ENCODE data around the gene TNPO2.

The TNPO2 gene

DNA sequence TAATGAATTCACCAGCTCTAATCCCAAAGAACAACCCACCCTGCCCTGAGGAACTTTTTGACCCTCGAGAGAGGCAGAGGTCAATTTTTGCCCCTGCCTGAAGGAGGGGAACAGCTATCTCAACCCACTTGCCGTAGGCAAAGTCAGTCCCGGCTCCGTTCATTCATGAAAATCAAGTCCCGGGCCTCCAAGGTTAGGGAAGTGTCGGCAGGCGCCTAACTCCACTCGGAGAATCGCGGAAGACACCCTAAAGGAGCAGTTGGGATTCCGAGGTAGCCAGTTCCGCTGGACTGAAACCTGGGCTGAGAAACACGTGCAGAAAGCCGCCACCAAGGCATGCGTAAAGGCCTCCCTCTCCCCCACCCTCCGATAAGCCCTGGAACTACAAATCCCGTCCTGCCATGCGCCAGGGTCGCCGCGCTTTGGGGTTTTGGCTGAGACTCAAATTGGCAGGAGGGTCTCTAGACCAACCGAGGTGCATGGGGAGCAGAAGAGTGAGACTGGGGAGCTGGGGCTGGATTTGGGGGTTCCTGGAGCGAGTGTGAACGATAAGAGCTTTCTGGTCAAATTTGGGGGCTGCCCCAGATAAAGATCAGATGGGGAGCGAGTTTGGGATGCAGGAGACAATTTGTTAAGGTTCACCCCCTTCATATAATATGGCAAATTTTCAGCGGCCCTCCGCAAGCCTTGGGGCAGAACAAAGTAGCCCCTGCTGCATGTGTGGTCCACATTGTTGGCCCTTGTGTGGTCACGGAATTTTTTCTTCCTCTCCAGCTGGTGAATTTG is at the start of gene TNPO2:
TNPO2 (minus strand) TSS at position 292 of the 786 bp plus-strand sequence. CDS start 2,955 bp downstream, outside the sequence.
- peak in 56 of 58 donors; percentile 4 to 73 (median 46) for DNase-seq

DNA sequence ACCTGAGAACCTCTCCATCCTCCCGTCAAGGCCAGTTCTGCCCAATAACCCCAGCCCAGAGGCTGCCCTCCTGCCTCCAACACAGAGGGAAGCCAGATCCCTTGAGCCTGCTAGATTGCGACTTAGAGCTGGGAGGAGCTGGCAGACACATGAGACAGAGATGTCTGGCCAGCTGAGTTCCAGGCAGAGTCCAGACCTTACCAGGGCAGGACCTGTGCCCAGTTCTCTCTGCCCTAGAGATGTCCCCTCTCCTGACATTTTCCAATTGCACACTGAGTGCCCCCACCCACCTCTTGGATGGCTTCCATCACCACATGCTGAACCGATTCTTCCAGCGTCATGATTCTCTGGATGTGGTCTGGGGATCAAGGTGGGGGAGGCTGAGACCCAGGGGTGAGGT is 48.6 kb upstream of the TNPO2 start:
- DNase-seq = no peak

DNA sequence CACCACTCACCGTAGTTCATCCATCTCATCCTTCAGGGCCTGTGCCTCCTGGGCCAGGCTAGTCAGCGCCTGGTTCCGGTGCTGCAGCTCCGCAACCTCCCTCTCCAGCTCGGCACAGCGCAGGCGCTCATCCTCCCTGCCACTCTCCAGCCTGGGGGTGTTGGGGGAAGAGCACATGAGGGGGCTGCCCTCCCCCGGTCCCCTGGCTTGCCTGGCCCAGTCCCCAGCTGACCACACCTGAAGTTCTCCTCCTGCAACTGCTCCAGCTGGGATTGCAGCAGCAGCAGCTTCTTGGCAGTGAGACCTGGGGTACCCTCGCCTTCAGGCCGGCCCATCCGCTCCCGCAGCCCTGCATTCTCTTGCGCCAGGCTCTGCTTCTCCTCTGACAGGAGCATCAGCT is 47.2 kb upstream of the TNPO2 start:
- DNase-seq = no peak

DNA sequence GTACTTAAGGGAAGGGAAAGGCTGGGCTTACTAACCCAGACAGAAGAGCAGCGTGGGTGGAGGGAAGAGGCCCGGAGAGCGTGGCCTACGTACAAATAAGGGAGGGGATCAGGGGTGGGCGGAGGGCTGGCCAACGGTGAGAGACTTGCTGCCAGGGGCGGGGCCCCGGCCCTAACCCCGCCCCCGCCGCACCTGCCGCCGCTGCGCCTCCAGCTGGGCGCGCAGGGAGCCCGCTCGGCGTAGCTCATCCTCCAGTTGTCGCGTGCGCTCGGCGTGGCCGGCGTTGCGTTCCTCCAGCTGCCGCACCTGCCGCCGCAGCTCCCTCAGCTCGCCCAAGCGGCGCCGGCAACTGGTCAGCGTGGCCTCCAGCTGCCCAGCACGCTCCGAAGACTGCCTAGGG is 46.0 kb upstream of the TNPO2 start:
- DNase-seq = no peak

DNA sequence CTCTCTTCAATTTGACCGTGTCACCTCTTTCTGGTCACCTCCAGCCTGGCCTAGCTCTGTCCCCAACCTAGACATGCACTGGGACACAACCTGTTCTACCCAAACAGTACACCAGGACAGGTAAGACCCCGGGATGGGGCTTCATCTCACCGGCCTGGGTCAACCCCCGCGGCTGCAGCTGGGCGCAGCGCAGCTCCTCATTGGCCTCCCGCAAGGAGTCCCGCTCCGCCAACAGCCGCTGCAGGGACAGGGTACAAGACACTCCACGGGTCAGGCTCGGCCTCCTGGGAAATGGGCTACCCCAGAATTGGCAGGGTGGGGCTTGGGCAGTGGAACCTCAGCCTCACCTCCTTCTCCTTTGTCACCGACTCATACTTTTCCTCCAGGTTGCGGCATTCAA is 43.9 kb upstream of the TNPO2 start:
- DNase-seq = no peak

DNA sequence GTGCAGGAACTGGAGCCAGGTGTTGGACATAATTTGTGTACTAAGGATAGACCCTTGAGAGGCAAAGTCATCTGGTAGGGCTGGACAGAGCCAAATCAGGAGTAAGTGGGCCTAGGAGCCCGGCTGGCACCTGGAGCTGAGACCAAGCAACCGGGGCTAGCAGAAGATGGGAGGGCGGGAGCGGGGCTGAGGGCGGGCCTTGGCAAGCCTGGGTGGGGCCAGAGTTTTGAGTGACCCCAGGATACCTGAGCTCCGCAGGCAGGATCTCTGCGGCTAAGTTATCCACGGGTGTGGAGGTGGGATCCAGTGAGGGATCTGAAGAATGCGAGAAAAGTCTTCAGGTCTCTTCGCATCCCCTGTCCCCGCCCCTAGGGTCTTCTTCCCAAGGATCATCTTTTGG is 43.4 kb upstream of the TNPO2 start:
- DNase-seq = no peak

DNA sequence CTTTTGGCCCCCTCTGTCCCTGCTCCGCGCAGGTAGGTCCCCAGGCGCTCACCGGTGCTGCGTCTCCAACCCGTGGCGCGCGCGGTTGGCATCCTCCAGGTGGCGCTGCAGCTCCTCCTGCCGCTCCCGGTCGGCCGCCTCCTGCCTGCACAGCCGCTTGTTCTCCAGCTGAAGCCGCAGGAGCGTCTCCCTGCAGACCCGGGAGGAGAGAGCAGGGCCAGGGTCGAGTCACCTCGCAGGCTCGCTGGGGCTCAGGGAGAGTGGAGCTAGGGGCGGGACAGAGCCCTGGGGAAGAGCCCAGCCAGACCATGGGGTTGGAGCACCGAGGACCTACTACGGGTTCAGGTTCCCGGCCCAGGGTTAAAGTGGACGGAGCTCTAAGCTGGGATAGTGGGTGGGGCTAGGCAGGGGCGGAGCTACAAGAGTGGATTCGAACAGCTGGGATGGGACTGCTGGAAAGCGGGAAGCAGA is 42.4 kb upstream of the TNPO2 start:
- peak in 42 of 58 donors; percentile 14 to 85 (median 56) for DNase-seq

DNA sequence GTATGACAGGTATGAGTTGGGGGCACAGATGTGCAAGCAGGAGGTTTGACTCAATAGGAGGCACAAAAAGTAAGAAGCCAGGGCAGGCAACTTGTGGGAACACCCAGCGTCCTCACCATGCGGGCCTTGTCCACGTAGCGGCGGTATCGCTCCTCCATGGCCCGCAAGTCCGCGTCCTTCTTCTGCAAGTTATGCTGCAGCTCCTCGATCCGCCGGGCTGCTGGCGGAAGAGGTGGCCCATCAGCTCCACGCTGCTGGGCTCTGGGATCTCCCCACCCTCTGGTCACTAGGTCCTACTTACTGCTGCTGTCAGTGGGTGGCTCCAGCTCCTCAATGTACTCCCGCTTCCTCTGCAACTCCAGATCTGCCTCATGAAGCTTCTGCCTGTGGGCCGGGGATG is 41.0 kb upstream of the TNPO2 start:
- no peak for DNase-seq

DNA sequence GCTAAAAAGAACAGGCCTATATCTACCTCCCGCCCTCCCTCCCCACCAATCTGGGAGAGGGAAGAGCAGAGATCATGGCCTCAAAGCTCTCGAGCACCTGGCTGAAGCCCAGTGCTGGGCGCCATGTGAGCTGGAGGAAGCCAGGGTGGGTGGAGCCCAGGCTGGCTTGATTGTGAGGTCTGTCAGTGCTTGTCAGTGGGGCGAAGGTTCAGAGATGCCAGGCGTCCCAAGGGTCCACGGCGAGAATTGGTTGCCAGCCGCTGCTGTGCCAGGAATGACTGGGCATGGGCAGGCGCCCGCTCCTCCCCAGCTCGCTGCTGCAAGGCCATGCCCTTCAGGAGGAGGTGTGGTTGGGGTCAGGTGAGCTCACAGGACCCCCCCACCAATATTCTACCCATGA is 39.4 kb upstream of the TNPO2 start:
- no peak for DNase-seq

DNA sequence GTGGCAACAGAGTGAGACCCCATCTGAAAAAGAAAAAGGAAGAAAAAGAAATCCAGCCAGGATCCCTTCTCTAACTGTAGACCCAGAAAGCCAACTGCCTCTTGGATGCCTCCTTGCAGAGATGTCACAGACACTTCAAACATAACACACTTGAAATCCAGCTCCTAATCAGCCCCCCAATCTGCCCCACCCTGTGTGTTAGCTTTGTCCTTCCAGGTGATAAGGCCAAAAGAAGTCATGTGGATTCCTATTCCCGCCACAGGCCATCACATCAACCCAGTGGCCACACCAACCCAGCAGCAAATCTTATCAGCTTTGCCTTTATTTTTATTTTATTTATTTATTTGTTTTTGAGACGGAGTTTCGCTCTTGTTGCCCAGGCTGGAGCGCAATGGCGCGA is 36.0 kb upstream of the TNPO2 start:
- no peak for DNase-seq

DNA sequence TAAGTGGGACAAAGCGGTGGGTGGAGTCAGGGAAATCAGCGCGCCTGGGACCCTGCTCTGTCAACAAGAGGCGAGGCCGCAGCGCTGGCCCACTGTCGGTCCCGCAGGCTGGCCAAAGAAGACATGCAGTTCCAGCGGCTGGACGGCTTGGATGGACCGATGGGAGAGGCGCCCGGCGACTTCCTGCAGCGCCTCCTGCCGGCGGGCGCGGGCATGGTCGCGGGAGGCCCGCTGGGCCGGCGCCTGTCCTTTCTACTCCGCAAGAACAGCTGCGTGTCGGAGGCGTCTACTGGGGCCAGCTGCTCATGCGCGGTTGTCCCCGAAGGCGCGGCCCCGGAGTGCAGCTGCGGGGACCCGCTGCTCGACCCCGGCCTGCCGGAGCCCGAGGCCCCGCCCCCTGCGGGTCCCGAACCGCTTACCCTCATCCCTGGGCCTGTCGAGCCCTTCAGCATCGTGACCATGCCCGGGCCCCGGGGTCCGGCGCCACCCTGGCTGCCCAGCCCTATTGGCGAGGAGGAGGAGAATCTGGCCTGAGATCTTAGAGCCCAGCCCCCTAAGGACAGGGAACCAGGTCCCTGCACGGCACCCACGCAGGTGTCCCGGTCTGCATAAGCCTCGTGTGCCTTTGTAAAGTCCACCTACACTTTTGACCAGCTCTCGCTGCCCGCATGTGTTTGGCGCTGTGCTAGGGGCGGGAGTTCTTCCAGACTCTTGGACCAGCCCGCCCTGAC is 34.0 kb upstream of the TNPO2 start:
- DNase-seq = peak in 52 of 58 donors; percentile 4 to 62 (median 38)

DNA sequence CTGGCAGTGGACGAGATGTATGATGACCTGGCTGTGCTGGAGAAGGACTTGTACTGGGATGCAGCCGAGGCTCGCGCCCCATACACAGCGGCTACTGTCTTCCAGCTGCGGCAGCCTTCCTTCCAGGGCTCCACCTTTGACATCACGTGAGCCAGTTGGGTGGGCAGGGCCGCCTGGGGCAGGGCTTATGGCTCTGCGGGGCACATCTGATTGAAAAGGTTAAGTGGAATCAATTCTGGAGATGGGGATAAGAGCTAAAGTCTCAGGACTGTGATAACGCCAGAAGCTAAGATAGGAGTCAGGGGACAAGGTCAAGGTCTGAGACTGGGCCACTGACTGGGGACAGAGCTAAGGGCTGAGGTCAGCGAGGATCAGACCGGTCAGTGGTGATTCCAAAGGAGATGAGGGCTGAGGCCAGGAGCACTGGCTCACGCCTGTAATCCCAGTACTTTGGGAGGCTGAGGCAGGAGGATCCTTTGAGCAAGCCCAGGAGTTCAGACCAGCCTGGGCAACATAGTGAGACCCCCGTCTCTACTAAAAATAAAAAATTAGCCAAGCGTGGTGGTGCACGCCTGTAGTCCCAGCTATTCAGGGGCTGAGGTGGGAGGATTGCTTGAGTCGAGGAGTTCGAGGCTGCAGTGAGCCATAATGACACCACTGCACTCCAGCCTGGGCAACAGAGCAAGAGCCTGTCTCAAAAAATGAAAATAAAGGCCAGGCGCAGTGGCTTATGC is 32.6 kb upstream of the TNPO2 start:
- DNase-seq = no peak

DNA sequence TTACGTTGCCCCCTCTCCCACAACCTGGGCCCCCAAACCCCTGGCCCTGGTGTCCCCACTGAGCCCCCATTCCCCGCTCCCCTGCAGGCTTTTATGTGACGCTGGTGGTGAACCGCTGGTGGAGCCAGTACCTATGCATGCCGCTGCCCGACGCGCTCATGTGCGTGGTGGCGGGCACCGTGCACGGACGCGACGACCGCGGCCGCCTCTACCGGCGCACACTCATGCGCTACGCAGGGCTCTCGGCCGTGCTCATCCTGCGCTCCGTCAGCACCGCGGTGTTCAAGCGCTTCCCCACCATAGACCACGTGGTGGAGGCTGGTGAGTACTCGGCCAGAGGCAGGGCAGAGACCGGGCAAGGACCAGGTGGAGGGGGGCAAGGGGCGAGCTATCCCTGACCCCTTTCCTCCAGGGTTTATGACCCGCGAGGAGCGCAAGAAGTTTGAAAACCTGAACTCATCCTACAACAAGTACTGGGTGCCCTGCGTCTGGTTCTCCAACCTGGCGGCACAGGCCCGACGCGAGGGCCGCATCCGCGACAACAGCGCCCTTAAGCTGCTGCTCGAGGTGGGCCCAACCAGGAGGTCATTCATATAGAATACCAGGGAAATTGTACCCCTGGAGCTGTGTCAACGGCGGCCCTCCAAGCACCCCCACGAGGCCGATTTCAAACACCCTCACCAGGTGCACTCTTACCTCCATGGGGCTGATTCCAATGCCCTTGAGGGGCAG is 30.9 kb upstream of the TNPO2 start:
- DNase-seq = no peak

DNA sequence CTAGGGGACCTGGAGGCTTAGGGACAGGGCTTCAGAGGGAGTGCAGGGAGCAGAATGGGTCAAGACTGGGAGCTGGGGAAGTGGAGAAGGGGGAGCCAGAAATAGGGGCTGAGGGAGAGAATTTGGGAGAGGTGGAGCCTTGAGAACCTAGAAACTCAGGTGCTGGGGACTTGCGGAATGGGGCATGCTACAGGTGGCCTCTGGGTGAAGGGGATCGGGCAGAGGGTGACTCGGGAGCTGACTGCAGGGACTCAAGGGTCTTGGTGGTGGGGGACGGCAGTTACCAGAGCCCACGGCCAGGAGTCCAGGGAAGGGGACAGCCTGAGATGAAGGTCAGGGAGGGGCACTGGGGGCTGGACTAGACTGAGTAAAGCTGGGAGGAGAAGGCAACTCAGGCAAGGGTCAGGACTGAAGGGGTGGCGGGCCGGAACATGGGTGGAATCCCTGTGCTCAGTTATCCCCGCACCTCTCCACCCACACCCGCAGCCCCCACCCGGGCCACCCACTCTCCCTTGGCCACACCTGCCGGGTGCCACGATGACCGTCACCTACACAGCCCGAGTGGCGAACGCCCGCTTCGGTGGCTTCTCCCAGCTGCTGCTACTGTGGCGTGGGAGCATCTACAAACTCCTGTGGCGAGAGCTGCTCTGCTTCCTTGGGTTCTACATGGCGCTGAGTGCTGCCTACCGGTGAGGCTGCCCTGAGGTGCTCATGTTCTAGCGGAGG is 28.5 kb upstream of the TNPO2 start:
- no peak for DNase-seq

DNA sequence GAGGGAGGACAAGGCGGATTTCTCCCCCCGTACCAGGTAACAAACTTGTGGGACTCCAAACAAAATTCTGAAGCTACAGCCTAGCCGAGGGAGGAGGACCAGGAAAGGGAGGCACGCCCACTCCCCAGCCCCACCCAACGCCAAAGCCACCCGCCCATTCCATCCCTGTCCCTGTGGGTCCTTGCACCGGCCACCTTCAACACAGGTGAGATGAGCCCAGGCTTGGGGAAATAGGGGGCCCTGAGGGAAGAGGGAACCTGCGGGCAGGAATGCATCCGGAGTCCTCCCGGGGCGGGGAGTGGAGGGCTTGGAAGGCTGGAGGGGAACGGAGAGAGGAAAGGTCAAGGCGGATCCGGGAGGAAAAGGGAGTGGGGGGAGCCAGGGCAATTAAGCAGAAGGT is 27.9 kb upstream of the TNPO2 start, which contains the start of gene BEST2:
BEST2 (plus strand) TSS at position 157 of the 400 bp plus-strand sequence. CDS start 802 bp downstream, outside the sequence.
- DNase-seq = no peak

DNA sequence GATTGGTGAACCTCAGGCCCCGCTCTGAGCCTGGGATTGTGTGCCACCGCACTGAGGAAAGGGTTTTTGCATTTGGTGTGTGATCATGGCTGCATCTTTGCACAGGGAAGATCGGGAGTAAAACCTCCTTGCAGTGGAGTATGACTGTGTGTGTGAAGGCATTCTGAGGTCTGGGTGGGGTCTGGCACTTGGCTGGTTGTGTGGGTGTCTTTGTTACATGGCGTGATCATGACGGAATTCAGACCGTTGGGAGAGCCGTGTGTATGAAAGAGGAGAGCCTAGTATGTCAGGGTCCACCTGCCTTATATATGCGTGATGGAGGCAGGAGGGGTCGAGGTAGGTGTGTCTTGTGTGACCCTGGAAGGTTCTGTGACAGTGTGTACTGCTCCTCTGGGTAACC is 27.1 kb upstream of the TNPO2 start:
- no peak for DNase-seq

DNA sequence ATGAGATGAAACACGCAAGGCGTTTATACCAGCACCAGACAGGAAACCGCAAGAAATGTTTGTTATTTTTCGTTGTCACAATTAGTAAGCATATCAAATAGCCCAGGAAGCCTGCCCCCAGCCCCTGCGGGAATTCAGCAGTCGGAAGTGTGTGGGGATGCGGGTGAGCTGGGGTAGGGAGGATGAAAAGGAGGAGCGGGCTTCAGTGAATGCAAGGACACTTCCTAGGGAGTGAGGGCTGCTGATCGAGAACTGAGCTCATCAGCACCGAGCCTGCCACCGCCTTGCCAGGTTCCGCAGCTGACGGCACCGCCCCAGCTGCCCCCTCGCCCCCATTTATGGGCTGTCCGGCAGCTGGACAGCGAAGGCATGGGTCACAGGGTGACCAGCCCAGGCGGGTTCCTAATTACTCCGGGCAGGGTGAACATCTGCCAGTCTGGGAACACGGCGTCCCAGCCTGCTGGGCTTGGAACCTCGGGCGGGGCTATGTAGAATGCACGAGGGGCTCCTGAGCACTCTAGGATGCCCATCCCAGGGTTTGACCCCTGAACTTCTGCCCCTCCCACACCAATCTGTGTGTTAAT is 26.3 kb upstream of the TNPO2 start:
- DNase-seq = no peak

DNA sequence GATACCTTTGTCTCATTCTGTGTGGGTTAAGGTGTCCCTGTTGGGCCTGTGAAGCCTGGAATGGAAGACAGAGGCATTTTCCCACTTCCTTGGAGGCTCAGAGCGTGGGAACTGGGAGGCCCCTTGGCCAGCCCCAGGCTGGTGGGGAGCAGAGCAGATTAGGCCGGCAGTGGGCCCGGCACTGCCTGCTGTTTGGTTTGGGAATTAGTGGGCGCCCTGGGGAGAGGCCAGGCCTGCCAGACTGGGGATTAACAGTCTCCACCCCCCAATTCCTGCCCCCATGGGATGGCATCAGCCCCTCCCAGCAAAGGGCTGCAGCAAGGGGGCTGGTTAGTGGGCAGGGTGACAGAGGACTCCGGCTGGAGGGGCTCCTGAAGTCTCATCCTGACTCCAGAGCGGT is 24.8 kb upstream of the TNPO2 start:
- DNase-seq = no peak

DNA sequence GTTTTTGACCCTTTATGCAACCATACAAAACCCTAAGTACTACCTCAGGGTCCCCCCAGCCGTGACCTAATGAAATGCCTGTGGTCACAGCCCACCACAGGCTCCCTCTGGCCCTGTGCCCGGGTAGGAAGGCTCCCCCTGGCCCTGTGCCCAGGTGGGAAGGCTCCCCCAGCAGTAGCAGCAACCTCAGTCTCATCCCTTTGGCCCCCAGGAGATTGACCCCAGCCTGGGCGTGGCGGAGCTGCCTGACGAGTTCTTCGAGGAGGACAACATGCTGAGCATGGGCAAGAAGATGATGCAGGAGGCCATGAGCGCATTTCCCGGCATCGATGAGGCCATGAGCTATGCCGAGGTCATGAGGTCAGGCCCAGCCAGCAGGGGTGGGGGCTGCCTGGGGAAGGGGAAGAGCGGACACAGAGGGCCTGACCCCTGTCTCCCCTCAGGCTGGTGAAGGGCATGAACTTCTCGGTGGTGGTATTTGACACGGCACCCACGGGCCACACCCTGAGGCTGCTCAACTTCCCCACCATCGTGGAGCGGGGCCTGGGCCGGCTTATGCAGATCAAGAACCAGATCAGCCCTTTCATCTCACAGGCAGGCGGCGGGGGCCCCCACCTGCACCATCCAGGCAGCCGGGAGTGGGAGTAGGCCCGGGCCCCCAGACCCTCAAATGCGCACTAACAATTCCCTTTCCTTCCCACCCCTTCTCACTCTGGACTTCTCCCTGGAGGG is 21.6 kb upstream of the TNPO2 start:
- no peak for DNase-seq

Data from anterior cingulate cortex (tissue), 58 donors.